Skin of body (tissue), 2 donors: ENCODE data around the gene SLC23A2. TPM values are rescaled to one million over a fixed set of nuclear protein-coding genes. Genes with fewer than 3 reads are reported as not detected.
A peak's percentile ranks its signal among the peaks of the same experiment; 100 is the strongest.
"Not testable (repeated sequence)": the region's sequence is repeated elsewhere in the genome, so short reads cannot be mapped to it uniquely, and the experiment has no call there.

ENCODE experiments used
- DNase-seq: peaks from one replicate; lab custom pipeline; 2025; lab: John Stamatoyannopoulos, UW
- total RNA-seq: library from RNA; depleted of rRNA; stranded (reverse); fragments of >200 nt; gene quantifications from one replicate; pipeline ENCODE4 v1.2.3, GENCODE V29; 2014

The SLC23A2 gene
- total RNA-seq, 1 donor from 2014 or later = 13.4 TPM

- no peak for DNase-seq
Measured at GRCh38 chr20:5008759-5009158, 7.4 kb upstream of the SLC23A2 start.

GRCh38 chr20:5005326-5005725 lies 4.0 kb upstream of the SLC23A2 start:
- DNase-seq = no peak

- DNase-seq = not testable (repeated sequence)
Measured at GRCh38 chr20:5004825-5005224, 3.5 kb upstream of the SLC23A2 start.

- no peak for DNase-seq
Measured at GRCh38 chr20:5003626-5004025, 2.3 kb upstream of the SLC23A2 start.

GRCh38 chr20:5002077-5002413 lies 735 bp upstream of the SLC23A2 start:
- DNase-seq = no peak

GRCh38 chr20:5000263-5001173 lies 792 bp downstream of the SLC23A2 start:
- no peak for DNase-seq

GRCh38 chr20:4999788-5000187 lies 1.5 kb downstream of the SLC23A2 start:
- no peak for DNase-seq

GRCh38 chr20:4998160-4998651 lies 3.1 kb downstream of the SLC23A2 start:
- no peak for DNase-seq

GRCh38 chr20:4997222-4997621 lies 4.1 kb downstream of the SLC23A2 start:
- DNase-seq = no peak

GRCh38 chr20:4989570-4989969 lies 11.7 kb downstream of the SLC23A2 start:
- no peak for DNase-seq

- DNase-seq = no peak
Measured at GRCh38 chr20:4987130-4987529, 14.2 kb downstream of the SLC23A2 start.

- no peak for DNase-seq
Measured at GRCh38 chr20:4985658-4986057, 15.7 kb downstream of the SLC23A2 start.

- no peak for DNase-seq
Measured at GRCh38 chr20:4982281-4982680, 19.0 kb downstream of the SLC23A2 start.

GRCh38 chr20:4979841-4980410 lies 21.4 kb downstream of the SLC23A2 start:
- no peak for DNase-seq

- DNase-seq = no peak
Measured at GRCh38 chr20:4978050-4978918, 23.0 kb downstream of the SLC23A2 start.

- DNase-seq = not testable (repeated sequence)
Measured at GRCh38 chr20:4976014-4976413, 25.3 kb downstream of the SLC23A2 start.

GRCh38 chr20:4973330-4974097 lies 27.8 kb downstream of the SLC23A2 start:
- DNase-seq = peak; percentile 77

GRCh38 chr20:4972506-4973251 lies 28.6 kb downstream of the SLC23A2 start:
- DNase-seq = no peak

- no peak for DNase-seq
Measured at GRCh38 chr20:4971064-4971463, 30.2 kb downstream of the SLC23A2 start.

- no peak for DNase-seq
Measured at GRCh38 chr20:4967752-4968477, 33.4 kb downstream of the SLC23A2 start.
